Astrocyte (in vitro differentiated cells and primary cell): ENCODE results near the gene NPPB. TPM values are rescaled to one million over a fixed set of nuclear protein-coding genes. Genes with fewer than 3 reads are reported as not detected.

Source experiments
- DNase-seq: peaks from one replicate; pipeline ENCODE4 v3.0.0-alpha.2; 2010; ENCODE audit warnings: low read depth
- FAIRE-seq: peaks from 2 replicates; lab custom pipeline; 2011; peaks lifted over from hg19 to GRCh38; lab: Jason Lieb, UNC
- H2AFZ ChIP-seq: 2 replicates; pipeline ENCODE4 v1.6.0; 2012; ENCODE audit warnings: low read depth, low read length, inconsistent platforms
- H3K27ac ChIP-seq: 2 replicates; pipeline ENCODE4 v1.5.1; 2011; ENCODE audit warnings: low read depth, low read length, inconsistent platforms
- H3K27me3 ChIP-seq: 2 replicates; pipeline ENCODE4 v1.6.0; 2011; ENCODE audit warnings: low read length, inconsistent platforms; ENCODE audit not compliant: insufficient read depth
- H3K36me3 ChIP-seq: 2 replicates; pipeline ENCODE4 v1.5.1; 2011; ENCODE audit warnings: low read length, inconsistent platforms; ENCODE audit not compliant: insufficient read depth
- H3K4me1 ChIP-seq: 2 replicates; pipeline ENCODE4 v1.5.1; 2011; ENCODE audit warnings: low read length, inconsistent platforms; ENCODE audit not compliant: insufficient read depth
- H3K4me2 ChIP-seq: 2 replicates; pipeline ENCODE4 v1.6.0; 2012; ENCODE audit warnings: low read length, inconsistent platforms
- H3K4me3 ChIP-seq: 2 replicates; pipeline ENCODE4 v1.5.1; 2011; ENCODE audit warnings: low read depth, mild to moderate bottlenecking, low read length, inconsistent platforms; ENCODE audit not compliant: insufficient read depth
- H3K79me2 ChIP-seq: 2 replicates; pipeline ENCODE4 v1.6.0; 2012; ENCODE audit warnings: mild to moderate bottlenecking, low read length, inconsistent platforms; ENCODE audit not compliant: insufficient read depth
- H3K9ac ChIP-seq: 2 replicates; pipeline ENCODE4 v1.6.0; 2012; ENCODE audit warnings: mild to moderate bottlenecking, low read length, inconsistent platforms
- H3K9me3 ChIP-seq: 2 replicates; pipeline ENCODE4 v1.5.1; 2012; ENCODE audit warnings: low read depth, mild to moderate bottlenecking, low read length, inconsistent platforms; ENCODE audit not compliant: insufficient read depth
- H4K20me1 ChIP-seq: 2 replicates; pipeline ENCODE4 v1.6.0; 2012; ENCODE audit warnings: low read length, inconsistent platforms; ENCODE audit not compliant: insufficient read depth
- H3K27ac Mint-ChIP-seq: one replicate; pipeline ENCODE4 v1.8.0; 2021; ENCODE audit warnings: mild to moderate bottlenecking, mixed read lengths; ENCODE audit not compliant: unreplicated experiment
- H3K27me3 Mint-ChIP-seq: one replicate; pipeline ENCODE4 v1.8.0; 2021; ENCODE audit warnings: low read depth, mixed read lengths; ENCODE audit not compliant: unreplicated experiment
- H3K36me3 Mint-ChIP-seq: one replicate; pipeline ENCODE4 v1.8.0; 2021; ENCODE audit warnings: low read depth, mixed read lengths; ENCODE audit not compliant: unreplicated experiment
- H3K4me1 Mint-ChIP-seq: one replicate; pipeline ENCODE4 v1.8.0; 2021; ENCODE audit warnings: low read depth, mixed read lengths; ENCODE audit not compliant: unreplicated experiment
- H3K4me3 Mint-ChIP-seq: one replicate; pipeline ENCODE4 v1.8.0; 2021; ENCODE audit warnings: mild to moderate bottlenecking, moderate library complexity, mixed read lengths; ENCODE audit not compliant: unreplicated experiment
- H3K9me3 Mint-ChIP-seq: one replicate; pipeline ENCODE4 v1.8.0; 2021; ENCODE audit warnings: mild to moderate bottlenecking, mixed read lengths; ENCODE audit not compliant: unreplicated experiment
- CTCF ChIP-seq: IDR thresholded peaks from 2 replicates; pipeline ENCODE4 v1.5.1; 2011; ENCODE audit warnings: low read depth, mild to moderate bottlenecking, inconsistent platforms, low read length, moderate library complexity; ENCODE audit not compliant: insufficient read depth
- EZH2 ChIP-seq: IDR thresholded peaks from 2 replicates; pipeline ENCODE4 v1.6.1; 2012; ENCODE audit warnings: mild to moderate bottlenecking, low read length, inconsistent platforms; ENCODE audit not compliant: insufficient read depth
- total RNA-seq: library from RNA; stranded (reverse); gene quantifications from 2 replicates; pipeline ENCODE4 v1.2.1, GENCODE V29; 2021

NPPB gene
- total RNA-seq, 1 donor from 2014 or later: 449 TPM

GRCh38 chr1:11817192-11817591 is 41.6 kb downstream of the NPPB start:
- FAIRE-seq: no peak
- H3K27ac Mint-ChIP-seq: no peak overlapping the region
- H3K4me2 ChIP-seq: no peak overlapping the region

GRCh38 chr1:11813021-11813420 is 45.7 kb downstream of the NPPB start:
- Mint-ChIP-seq H3K27me3 (no peaks in the 10 kb centered on the region), H3K27ac (no peak overlapping the region), H3K4me1 (peaks cover 7% of the 10 kb centered on the region), H3K36me3 (peaks cover 13% of the 10 kb centered on the region), H3K4me3 (no peak overlapping the region), H3K9me3 (no peaks in the 10 kb centered on the region)
- no peak for FAIRE-seq
- H3K9ac ChIP-seq: no peak overlapping the region
- H4K20me1 ChIP-seq: peaks cover 58% of the 10 kb centered on the region
- TF ChIP-seq EZH2 (no peak), CTCF (no peak)
- no peaks in the 10 kb centered on the region for H3K27me3 ChIP-seq
- no peak for DNase-seq
- H2AFZ ChIP-seq: no peak overlapping the region
- peaks cover 42% of the 10 kb centered on the region for H3K79me2 ChIP-seq
- H3K4me2 ChIP-seq: no peak overlapping the region
- no peak overlapping the region for H3K27ac ChIP-seq
- no peaks in the 10 kb centered on the region for H3K4me1 ChIP-seq
- H3K4me3 ChIP-seq: no peak overlapping the region
- H3K9me3 ChIP-seq: no peaks in the 10 kb centered on the region
- peaks cover 36% of the 10 kb centered on the region for H3K36me3 ChIP-seq

More at GRCh38 chr1:11817192-11817591, 41.6 kb downstream of the NPPB start:
- Histone ChIP-seq H3K9me3 (no peaks in the 10 kb centered on the region), H2AFZ (no peak overlapping the region), H3K27me3 (no peaks in the 10 kb centered on the region), H3K9ac (no peak overlapping the region), H4K20me1 (peaks cover 32% of the 10 kb centered on the region), H3K27ac (no peak overlapping the region), H3K4me3 (no peak overlapping the region), H3K79me2 (peaks cover 8% of the 10 kb centered on the region), H3K4me1 (peaks cover 6% of the 10 kb centered on the region), H3K36me3 (peaks cover 48% of the 10 kb centered on the region)
- H3K4me3 Mint-ChIP-seq: no peak overlapping the region
- H3K36me3 Mint-ChIP-seq: peaks cover 11% of the 10 kb centered on the region
- H3K9me3 Mint-ChIP-seq: no peaks in the 10 kb centered on the region
- peaks cover 10% of the 10 kb centered on the region for H3K4me1 Mint-ChIP-seq
- DNase-seq: no peak
- no peaks in the 10 kb centered on the region for H3K27me3 Mint-ChIP-seq
- TF ChIP-seq EZH2: no peak
- TF ChIP-seq CTCF: no peak

Other genes starting within 250 kb of the NPPB start
- gene FBXO2, start 204.5 kb downstream of the NPPB start, total RNA-seq: 54.9 and 64.0 TPM in 2 replicates
- gene FBXO44, start 204.1 kb downstream of the NPPB start, total RNA-seq: 31.6 and 34.4 TPM in 2 replicates
- 9.7 and 9.8 TPM in 2 replicates for gene FBXO6, start 194.7 kb downstream of the NPPB start, total RNA-seq
- 29.3 and 30.1 TPM in 2 replicates for gene MAD2L2, start 177.8 kb downstream of the NPPB start, total RNA-seq
- gene DRAXIN, start 167.2 kb downstream of the NPPB start, total RNA-seq: 0.79 and 1.7 TPM in 2 replicates
- 38.7 and 46.3 TPM in 2 replicates for gene AGTRAP, start 122.8 kb downstream of the NPPB start, total RNA-seq
- not detected in 2 replicates for gene C1orf167, start 96.8 kb downstream of the NPPB start, total RNA-seq
- gene MTHFR, start 53.0 kb downstream of the NPPB start, total RNA-seq: 11.5 and 13.0 TPM in 2 replicates
- gene CLCN6, start 52.8 kb downstream of the NPPB start, total RNA-seq: 16.7 and 22.4 TPM in 2 replicates
- not detected in 2 replicates for gene NPPA, start 11.2 kb downstream of the NPPB start, total RNA-seq
- 56.0 and 60.4 TPM in 2 replicates for gene KIAA2013, start 67.5 kb upstream of the NPPB start, total RNA-seq
- 375 and 500 TPM in 2 replicates for gene PLOD1, start 75.8 kb upstream of the NPPB start, total RNA-seq
- 74.0 and 75.5 TPM in 2 replicates for gene MFN2, start 121.5 kb upstream of the NPPB start, total RNA-seq
- gene MIIP, start 160.6 kb upstream of the NPPB start, total RNA-seq: 29.1 and 33.8 TPM in 2 replicates
- 0.16 and 0.22 TPM in 2 replicates for gene TNFRSF8, start 204.4 kb upstream of the NPPB start, total RNA-seq